GM23338 (cell line): ENCODE results near the gene FIGN. TPM values are rescaled to one million over a fixed set of nuclear protein-coding genes. Genes with fewer than 3 reads are reported as not detected.

ENCODE experiments used
- ATAC-seq: fragments of 200-7000 bp; cut with Tn5 transposase; 3 replicates; pipeline ENCODE4 v1.9.1; 2020
- DNase-seq: peaks from one replicate; pipeline ENCODE4 v3.0.0-alpha.2; 2015; ENCODE audit warnings: low spot score
- H2AFZ ChIP-seq: fragments of 200-600 bp; sonication (generic); 2 replicates; pipeline ENCODE4 v1.8.0; 2016; ENCODE audit warnings: antibody characterized with exemption, mild to moderate bottlenecking, moderate library complexity
- H3F3A ChIP-seq: fragments of 200-600 bp; sonication (generic); replicated peaks from 2 replicates; pipeline ENCODE4 v1.8.0; 2017; ENCODE audit warnings: antibody characterized with exemption, mixed run types, low read depth
- H3K27ac ChIP-seq: fragments of 200-600 bp; sonication (generic); 2 replicates; pipeline ENCODE4 v1.6.1; 2016; ENCODE audit warnings: low read depth
- H3K27me3 ChIP-seq: fragments of 200-600 bp; sonication (generic); 2 replicates; pipeline ENCODE4 v1.8.0; 2016; ENCODE audit warnings: mild to moderate bottlenecking, mixed run types, moderate library complexity; ENCODE audit not compliant: insufficient read depth
- H3K36me3 ChIP-seq: fragments of 200-600 bp; sonication (generic); 2 replicates; pipeline ENCODE4 v1.8.0; 2016; ENCODE audit warnings: mild to moderate bottlenecking; ENCODE audit not compliant: insufficient read depth
- H3K4me1 ChIP-seq: fragments of 200-600 bp; sonication (generic); 2 replicates; pipeline ENCODE4 v1.8.0; 2016; ENCODE audit warnings: mild to moderate bottlenecking, moderate library complexity; ENCODE audit not compliant: insufficient read depth
- H3K4me2 ChIP-seq: fragments of 200-600 bp; sonication (generic); 2 replicates; pipeline ENCODE4 v1.7.1; 2017; ENCODE audit warnings: mixed run types
- H3K4me3 ChIP-seq: fragments of 200-600 bp; sonication (generic); 2 replicates; pipeline ENCODE4 v1.6.1; 2016; ENCODE audit warnings: mixed run types
- H3K79me2 ChIP-seq: fragments of 200-600 bp; sonication (generic); replicated peaks from 2 replicates; pipeline ENCODE4 v1.8.0; 2017; ENCODE audit warnings: mild to moderate bottlenecking; ENCODE audit not compliant: insufficient read depth
- H3K9me2 ChIP-seq: fragments of 200-600 bp; sonication (generic); 2 replicates; pipeline ENCODE4 v1.8.0; 2017; ENCODE audit not compliant: insufficient read depth
- H4K20me1 ChIP-seq: fragments of 200-600 bp; sonication (generic); replicated peaks from 2 replicates; pipeline ENCODE4 v1.8.0; 2017; ENCODE audit warnings: mild to moderate bottlenecking; ENCODE audit not compliant: insufficient read depth
- H3K27ac Mint-ChIP-seq: 2 replicates; pipeline ENCODE4 v1.8.0; 2020; ENCODE audit warnings: inconsistent platforms, mild to moderate bottlenecking, moderate library complexity, mixed read lengths
- H3K27me3 Mint-ChIP-seq: 3 replicates; pipeline ENCODE4 v1.8.0; 2022; ENCODE audit warnings: low read depth, mild to moderate bottlenecking, moderate library complexity, mixed read lengths, inconsistent platforms; ENCODE audit not compliant: insufficient read depth, poor library complexity
- H3K36me3 Mint-ChIP-seq: 3 replicates; pipeline ENCODE4 v1.8.0; 2021; ENCODE audit warnings: low read depth, mild to moderate bottlenecking, inconsistent platforms, moderate library complexity, mixed read lengths
- H3K4me1 Mint-ChIP-seq: 3 replicates; pipeline ENCODE4 v1.8.0; 2020; ENCODE audit warnings: mild to moderate bottlenecking, inconsistent platforms, mixed read lengths
- H3K4me3 Mint-ChIP-seq: 3 replicates; pipeline ENCODE4 v1.8.0; 2021; ENCODE audit warnings: moderate library complexity, mild to moderate bottlenecking, inconsistent platforms, mixed read lengths
- H3K9me3 Mint-ChIP-seq: 3 replicates; pipeline ENCODE4 v1.8.0; 2020; ENCODE audit warnings: moderate library complexity, mild to moderate bottlenecking, inconsistent platforms, mixed read lengths
- CREB1 ChIP-seq: fragments of 250-450 bp; sonication (Bioruptor Pico); IDR thresholded peaks from 2 replicates; pipeline ENCODE4 v1.5.0; 2020; ENCODE audit warnings: low read depth, mild to moderate bottlenecking, moderate library complexity
- CTCF ChIP-seq, 2 experiments: fragments of 200-600 bp in 1 of 2; sonication (generic) in 1 of 2; conservative IDR thresholded peaks; 2 replicates each; pipeline versions ENCODE4 v1.5.1 to v1.6.1; 2016 to 2017; ENCODE audit warnings: antibody characterized with exemption in 2 of 2, low read depth in 2 of 2, mild to moderate bottlenecking in 2 of 2, moderate library complexity in 1 of 2
- EZH2 ChIP-seq: fragments of 200-600 bp; sonication (generic); IDR thresholded peaks from one replicate; pipeline ENCODE4 v1.8.0; 2017; ENCODE audit warnings: antibody characterized with exemption, mild to moderate bottlenecking, low read depth; ENCODE audit not compliant: unreplicated experiment
- EZH2phosphoT487 ChIP-seq: fragments of 200-600 bp; sonication (generic); IDR thresholded peaks from one replicate; pipeline ENCODE4 v1.8.1; 2018; ENCODE audit warnings: antibody characterized with exemption; ENCODE audit not compliant: unreplicated experiment
- JUNB ChIP-seq: IDR thresholded peaks from one replicate; pipeline ENCODE4 v1.6.1; 2016; ENCODE audit warnings: antibody characterized with exemption; ENCODE audit not compliant: unreplicated experiment
- NANOG ChIP-seq: IDR thresholded peaks from 2 replicates; pipeline ENCODE4 v1.6.1; 2016; ENCODE audit warnings: antibody characterized with exemption, borderline replicate concordance
- POLR2AphosphoS5 ChIP-seq: IDR thresholded peaks from 2 replicates; pipeline ENCODE4 v1.6.1; 2016; ENCODE audit warnings: antibody characterized with exemption, low read depth
- STAT1 ChIP-seq: IDR thresholded peaks from one replicate; pipeline ENCODE4 v1.6.1; 2016; ENCODE audit warnings: antibody characterized with exemption; ENCODE audit not compliant: unreplicated experiment
- ZNF114 ChIP-seq: fragments of 250-450 bp; sonication (Bioruptor Pico); IDR thresholded peaks from 2 replicates; pipeline ENCODE4 v1.5.0; 2020; ENCODE audit warnings: mild to moderate bottlenecking, moderate library complexity
- ZNF331 ChIP-seq: fragments of 250-450 bp; sonication (Bioruptor Pico); IDR thresholded peaks from 2 replicates; pipeline ENCODE4 v1.5.0; 2020; ENCODE audit warnings: low read depth, mild to moderate bottlenecking, moderate library complexity
- ZNF462 ChIP-seq: fragments of 250-450 bp; sonication (Bioruptor Pico); IDR thresholded peaks from 2 replicates; pipeline ENCODE4 v1.5.0; 2020; ENCODE audit warnings: mild to moderate bottlenecking, moderate library complexity
- polyA plus RNA-seq: library from polyadenylated mRNA; unstranded; fragments of >200 nt; fragmentation: Nextera tagmentation; extraction: Ambion mirVana; gene quantifications from 2 replicates; pipeline ENCODE4 v1.2.1, GENCODE V29; 2016
- total RNA-seq: library from RNA; depleted of rRNA; stranded (reverse); fragments of >200 nt; shearing (Covaris generic); gene quantifications from 2 replicates; pipeline ENCODE4 v1.2.3, GENCODE V29; 2014
- TF ChIP-seq, protein P1 (sequence below): IDR thresholded peaks from 2 replicates; pipeline ENCODE4 v1.6.1; 2016; ENCODE audit warnings: antibody characterized with exemption
- TF ChIP-seq, protein P2 (sequence below): IDR thresholded peaks from one replicate; pipeline ENCODE4 v1.6.1; 2018; ENCODE audit warnings: antibody characterized with exemption; ENCODE audit not compliant: unreplicated experiment

The FIGN gene
- total and polyA plus RNA-seq, 2 experiments from 2014 or later, result 17.2 to 23.6 TPM

GRCh38 chr2:163717515-163717914 is 18.3 kb downstream of the FIGN start:
- Mint-ChIP-seq H3K36me3 (no peaks in the 10 kb centered on the region), H3K4me3 (no peak overlapping the region), H3K27me3 (peaks cover 2% of the 10 kb centered on the region), H3K27ac (no peak overlapping the region), H3K9me3 (no peaks in the 10 kb centered on the region), H3K4me1 (peaks cover 50% of the 10 kb centered on the region)
- peaks cover 68% of the 10 kb centered on the region for H3K79me2 ChIP-seq
- no peaks in the 10 kb centered on the region for H3F3A ChIP-seq
- H3K4me3 ChIP-seq, result no peak overlapping the region
- H3K9me2 ChIP-seq, result no peaks in the 10 kb centered on the region
- no peak overlapping the region for H2AFZ ChIP-seq
- no peaks in the 10 kb centered on the region for H3K27me3 ChIP-seq
- no peak for DNase-seq
- H3K4me2 ChIP-seq, result peak overlapping the region; percentile 53
- H3K4me1 ChIP-seq, result peaks cover 64% of the 10 kb centered on the region
- TF ChIP-seq CTCF (conservative IDR thresholded peaks at IDR 0.05; ENCODE audit: low read depth in 2 of 2) (no peak), STAT1 (no peak), EZH2 (no peak), CREB1 (CRISPR knock-in tag) (no peak), JUNB (no peak), EZH2phosphoT487 (no peak), ZNF462 (CRISPR knock-in tag) (no peak), NANOG (no peak), POLR2AphosphoS5 (no peak), ZNF331 (CRISPR knock-in tag) (no peak), ZNF114 (CRISPR knock-in tag) (no peak)
- TF ChIP-seq, protein P1, sequence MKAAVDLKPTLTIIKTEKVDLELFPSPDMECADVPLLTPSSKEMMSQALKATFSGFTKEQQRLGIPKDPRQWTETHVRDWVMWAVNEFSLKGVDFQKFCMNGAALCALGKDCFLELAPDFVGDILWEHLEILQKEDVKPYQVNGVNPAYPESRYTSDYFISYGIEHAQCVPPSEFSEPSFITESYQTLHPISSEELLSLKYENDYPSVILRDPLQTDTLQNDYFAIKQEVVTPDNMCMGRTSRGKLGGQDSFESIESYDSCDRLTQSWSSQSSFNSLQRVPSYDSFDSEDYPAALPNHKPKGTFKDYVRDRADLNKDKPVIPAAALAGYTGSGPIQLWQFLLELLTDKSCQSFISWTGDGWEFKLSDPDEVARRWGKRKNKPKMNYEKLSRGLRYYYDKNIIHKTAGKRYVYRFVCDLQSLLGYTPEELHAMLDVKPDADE, result no peak
- TF ChIP-seq, protein P2, sequence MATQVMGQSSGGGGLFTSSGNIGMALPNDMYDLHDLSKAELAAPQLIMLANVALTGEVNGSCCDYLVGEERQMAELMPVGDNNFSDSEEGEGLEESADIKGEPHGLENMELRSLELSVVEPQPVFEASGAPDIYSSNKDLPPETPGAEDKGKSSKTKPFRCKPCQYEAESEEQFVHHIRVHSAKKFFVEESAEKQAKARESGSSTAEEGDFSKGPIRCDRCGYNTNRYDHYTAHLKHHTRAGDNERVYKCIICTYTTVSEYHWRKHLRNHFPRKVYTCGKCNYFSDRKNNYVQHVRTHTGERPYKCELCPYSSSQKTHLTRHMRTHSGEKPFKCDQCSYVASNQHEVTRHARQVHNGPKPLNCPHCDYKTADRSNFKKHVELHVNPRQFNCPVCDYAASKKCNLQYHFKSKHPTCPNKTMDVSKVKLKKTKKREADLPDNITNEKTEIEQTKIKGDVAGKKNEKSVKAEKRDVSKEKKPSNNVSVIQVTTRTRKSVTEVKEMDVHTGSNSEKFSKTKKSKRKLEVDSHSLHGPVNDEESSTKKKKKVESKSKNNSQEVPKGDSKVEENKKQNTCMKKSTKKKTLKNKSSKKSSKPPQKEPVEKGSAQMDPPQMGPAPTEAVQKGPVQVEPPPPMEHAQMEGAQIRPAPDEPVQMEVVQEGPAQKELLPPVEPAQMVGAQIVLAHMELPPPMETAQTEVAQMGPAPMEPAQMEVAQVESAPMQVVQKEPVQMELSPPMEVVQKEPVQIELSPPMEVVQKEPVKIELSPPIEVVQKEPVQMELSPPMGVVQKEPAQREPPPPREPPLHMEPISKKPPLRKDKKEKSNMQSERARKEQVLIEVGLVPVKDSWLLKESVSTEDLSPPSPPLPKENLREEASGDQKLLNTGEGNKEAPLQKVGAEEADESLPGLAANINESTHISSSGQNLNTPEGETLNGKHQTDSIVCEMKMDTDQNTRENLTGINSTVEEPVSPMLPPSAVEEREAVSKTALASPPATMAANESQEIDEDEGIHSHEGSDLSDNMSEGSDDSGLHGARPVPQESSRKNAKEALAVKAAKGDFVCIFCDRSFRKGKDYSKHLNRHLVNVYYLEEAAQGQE, result no peak
- H4K20me1 ChIP-seq, result peaks cover 13% of the 10 kb centered on the region
- no peak for ATAC-seq
- H3K36me3 ChIP-seq, result no peaks in the 10 kb centered on the region
- H3K27ac ChIP-seq, result no peak overlapping the region
